ENCODE results near the gene PGM2. TPM values are rescaled to one million over a fixed set of nuclear protein-coding genes. Genes with fewer than 3 reads are reported as not detected.

Gene PGM2
- total and polyA plus RNA-seq, 4 donors, result 4.0 to 11.9 (median 7.9) TPM

DNA sequence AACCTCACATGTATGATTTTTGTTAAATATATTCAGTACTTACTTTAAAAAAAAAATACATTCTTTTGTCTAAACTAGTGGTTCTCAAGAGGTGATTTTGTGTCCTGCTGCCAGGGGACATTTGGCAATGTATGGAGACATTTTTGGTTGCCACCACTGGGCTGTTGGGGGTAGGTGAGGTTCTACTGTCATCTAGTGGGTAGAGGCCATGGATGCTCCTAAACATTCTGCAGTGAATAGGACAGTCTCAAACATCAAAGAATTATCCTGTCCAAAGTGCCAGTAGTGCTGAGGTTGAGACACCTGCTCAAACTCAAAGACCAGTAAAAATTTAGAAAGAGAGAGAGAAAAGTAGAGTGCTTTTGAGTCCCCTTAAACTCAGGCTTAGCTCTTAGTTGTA is 32.9 kb upstream of the PGM2 start:
- Histone ChIP-seq H3K4me3 (ENCODE audit: low read depth in 1 of 3, low read length in 3 of 3) (no peak overlapping the region), H3K27ac (ENCODE audit: low read depth in 1 of 2, low read length in 2 of 2) (no peak overlapping the region), H3K9me3 (ENCODE audit: control insufficient read depth in 4 of 4, low read length in 3 of 4) (no peaks in the 10 kb centered on the region), H3K4me1 (ENCODE audit: control insufficient read depth in 4 of 4, insufficient read depth in 4 of 4, low read length in 3 of 4) (no peaks in the 10 kb centered on the region), H3K27me3 (ENCODE audit: control insufficient read depth in 4 of 4, insufficient read depth in 4 of 4, low read length in 3 of 4) (no peaks in the 10 kb centered on the region), H3K9ac (ENCODE audit: low read depth in 1 of 2, low read length in 2 of 2) (no peak overlapping the region), H3K36me3 (ENCODE audit: control insufficient read depth in 4 of 4, insufficient read depth in 3 of 4, low read depth in 1 of 4, low read length in 3 of 4) (no peaks in the 10 kb centered on the region)
- TF ChIP-seq, protein P1, sequence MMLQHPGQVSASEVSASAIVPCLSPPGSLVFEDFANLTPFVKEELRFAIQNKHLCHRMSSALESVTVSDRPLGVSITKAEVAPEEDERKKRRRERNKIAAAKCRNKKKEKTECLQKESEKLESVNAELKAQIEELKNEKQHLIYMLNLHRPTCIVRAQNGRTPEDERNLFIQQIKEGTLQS (IDR thresholded peaks at IDR 0.05), result no peak
- TF ChIP-seq, protein P2, sequence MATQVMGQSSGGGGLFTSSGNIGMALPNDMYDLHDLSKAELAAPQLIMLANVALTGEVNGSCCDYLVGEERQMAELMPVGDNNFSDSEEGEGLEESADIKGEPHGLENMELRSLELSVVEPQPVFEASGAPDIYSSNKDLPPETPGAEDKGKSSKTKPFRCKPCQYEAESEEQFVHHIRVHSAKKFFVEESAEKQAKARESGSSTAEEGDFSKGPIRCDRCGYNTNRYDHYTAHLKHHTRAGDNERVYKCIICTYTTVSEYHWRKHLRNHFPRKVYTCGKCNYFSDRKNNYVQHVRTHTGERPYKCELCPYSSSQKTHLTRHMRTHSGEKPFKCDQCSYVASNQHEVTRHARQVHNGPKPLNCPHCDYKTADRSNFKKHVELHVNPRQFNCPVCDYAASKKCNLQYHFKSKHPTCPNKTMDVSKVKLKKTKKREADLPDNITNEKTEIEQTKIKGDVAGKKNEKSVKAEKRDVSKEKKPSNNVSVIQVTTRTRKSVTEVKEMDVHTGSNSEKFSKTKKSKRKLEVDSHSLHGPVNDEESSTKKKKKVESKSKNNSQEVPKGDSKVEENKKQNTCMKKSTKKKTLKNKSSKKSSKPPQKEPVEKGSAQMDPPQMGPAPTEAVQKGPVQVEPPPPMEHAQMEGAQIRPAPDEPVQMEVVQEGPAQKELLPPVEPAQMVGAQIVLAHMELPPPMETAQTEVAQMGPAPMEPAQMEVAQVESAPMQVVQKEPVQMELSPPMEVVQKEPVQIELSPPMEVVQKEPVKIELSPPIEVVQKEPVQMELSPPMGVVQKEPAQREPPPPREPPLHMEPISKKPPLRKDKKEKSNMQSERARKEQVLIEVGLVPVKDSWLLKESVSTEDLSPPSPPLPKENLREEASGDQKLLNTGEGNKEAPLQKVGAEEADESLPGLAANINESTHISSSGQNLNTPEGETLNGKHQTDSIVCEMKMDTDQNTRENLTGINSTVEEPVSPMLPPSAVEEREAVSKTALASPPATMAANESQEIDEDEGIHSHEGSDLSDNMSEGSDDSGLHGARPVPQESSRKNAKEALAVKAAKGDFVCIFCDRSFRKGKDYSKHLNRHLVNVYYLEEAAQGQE (IDR thresholded peaks at IDR 0.05), result peak; percentile 89
- TF ChIP-seq GABPA (IDR thresholded peaks at IDR 0.05 in 1 of 2, conservative IDR thresholded peaks at IDR 0.05 in 1 of 2), result no peak
- TF ChIP-seq, protein P3, sequence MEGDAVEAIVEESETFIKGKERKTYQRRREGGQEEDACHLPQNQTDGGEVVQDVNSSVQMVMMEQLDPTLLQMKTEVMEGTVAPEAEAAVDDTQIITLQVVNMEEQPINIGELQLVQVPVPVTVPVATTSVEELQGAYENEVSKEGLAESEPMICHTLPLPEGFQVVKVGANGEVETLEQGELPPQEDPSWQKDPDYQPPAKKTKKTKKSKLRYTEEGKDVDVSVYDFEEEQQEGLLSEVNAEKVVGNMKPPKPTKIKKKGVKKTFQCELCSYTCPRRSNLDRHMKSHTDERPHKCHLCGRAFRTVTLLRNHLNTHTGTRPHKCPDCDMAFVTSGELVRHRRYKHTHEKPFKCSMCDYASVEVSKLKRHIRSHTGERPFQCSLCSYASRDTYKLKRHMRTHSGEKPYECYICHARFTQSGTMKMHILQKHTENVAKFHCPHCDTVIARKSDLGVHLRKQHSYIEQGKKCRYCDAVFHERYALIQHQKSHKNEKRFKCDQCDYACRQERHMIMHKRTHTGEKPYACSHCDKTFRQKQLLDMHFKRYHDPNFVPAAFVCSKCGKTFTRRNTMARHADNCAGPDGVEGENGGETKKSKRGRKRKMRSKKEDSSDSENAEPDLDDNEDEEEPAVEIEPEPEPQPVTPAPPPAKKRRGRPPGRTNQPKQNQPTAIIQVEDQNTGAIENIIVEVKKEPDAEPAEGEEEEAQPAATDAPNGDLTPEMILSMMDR (IDR thresholded peaks at IDR 0.05; ENCODE audit: low read depth, low read length, missing input control), result peak; percentile 70
- TF ChIP-seq, protein P4, sequence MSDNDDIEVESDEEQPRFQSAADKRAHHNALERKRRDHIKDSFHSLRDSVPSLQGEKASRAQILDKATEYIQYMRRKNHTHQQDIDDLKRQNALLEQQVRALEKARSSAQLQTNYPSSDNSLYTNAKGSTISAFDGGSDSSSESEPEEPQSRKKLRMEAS (IDR thresholded peaks at IDR 0.05), result no peak
- peak; percentile 89 for TF ChIP-seq RAD21 (IDR thresholded peaks at IDR 0.05)
- no peak for DNase-seq (ENCODE audit: low spot score)

DNA sequence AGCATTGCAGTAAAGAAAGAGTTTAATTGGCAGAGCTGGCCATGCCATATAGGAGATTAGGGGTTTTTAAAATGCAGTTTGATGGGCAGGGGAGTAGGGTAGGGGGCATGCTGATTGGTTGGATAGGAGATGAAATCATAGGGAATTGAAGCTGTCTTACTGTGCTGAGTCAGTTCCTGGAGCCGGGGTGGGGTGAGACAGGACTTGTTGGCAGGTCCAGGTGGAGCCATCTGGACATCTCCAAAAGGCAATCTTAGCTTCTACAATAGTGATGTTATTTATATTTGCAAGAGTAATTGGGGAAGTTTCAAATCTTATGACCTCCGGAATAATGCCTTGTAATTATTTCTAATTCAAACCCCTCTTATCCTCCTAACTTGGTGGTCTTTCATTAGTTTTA is 32.4 kb upstream of the PGM2 start:
- DNase-seq (ENCODE audit: low spot score), result no peak
- WGBS, result 86% methylated on average over 2 of the region's 2 CpGs

More for the DNA sequence above, 32.4 kb upstream of the PGM2 start:
- H3K9ac ChIP-seq (ENCODE audit: low read depth in 1 of 2, low read length in 2 of 2), result no peak overlapping the region
- H3K36me3 ChIP-seq (ENCODE audit: control insufficient read depth in 4 of 4, insufficient read depth in 3 of 4, low read depth in 1 of 4, low read length in 3 of 4), result no peaks in the 10 kb centered on the region
- no peaks in the 10 kb centered on the region for H3K4me1 ChIP-seq (ENCODE audit: control insufficient read depth in 4 of 4, insufficient read depth in 4 of 4, low read length in 3 of 4)
- no peaks in the 10 kb centered on the region for H3K9me3 ChIP-seq (ENCODE audit: control insufficient read depth in 4 of 4, low read length in 3 of 4)
- H3K4me3 ChIP-seq (ENCODE audit: low read depth in 1 of 3, low read length in 3 of 3), result no peak overlapping the region
- no peaks in the 10 kb centered on the region for H3K27me3 ChIP-seq (ENCODE audit: control insufficient read depth in 4 of 4, insufficient read depth in 4 of 4, low read length in 3 of 4)
- H3K27ac ChIP-seq (ENCODE audit: low read depth in 1 of 2, low read length in 2 of 2), result no peak overlapping the region
- TF ChIP-seq TAF1 (conservative IDR thresholded peaks at IDR 0.05), result no peak
- TF ChIP-seq YY1 (IDR thresholded peaks at IDR 0.05), result no peak
- TF ChIP-seq HNF4A (conservative IDR thresholded peaks at IDR 0.05), result no peak
- TF ChIP-seq, protein P5, sequence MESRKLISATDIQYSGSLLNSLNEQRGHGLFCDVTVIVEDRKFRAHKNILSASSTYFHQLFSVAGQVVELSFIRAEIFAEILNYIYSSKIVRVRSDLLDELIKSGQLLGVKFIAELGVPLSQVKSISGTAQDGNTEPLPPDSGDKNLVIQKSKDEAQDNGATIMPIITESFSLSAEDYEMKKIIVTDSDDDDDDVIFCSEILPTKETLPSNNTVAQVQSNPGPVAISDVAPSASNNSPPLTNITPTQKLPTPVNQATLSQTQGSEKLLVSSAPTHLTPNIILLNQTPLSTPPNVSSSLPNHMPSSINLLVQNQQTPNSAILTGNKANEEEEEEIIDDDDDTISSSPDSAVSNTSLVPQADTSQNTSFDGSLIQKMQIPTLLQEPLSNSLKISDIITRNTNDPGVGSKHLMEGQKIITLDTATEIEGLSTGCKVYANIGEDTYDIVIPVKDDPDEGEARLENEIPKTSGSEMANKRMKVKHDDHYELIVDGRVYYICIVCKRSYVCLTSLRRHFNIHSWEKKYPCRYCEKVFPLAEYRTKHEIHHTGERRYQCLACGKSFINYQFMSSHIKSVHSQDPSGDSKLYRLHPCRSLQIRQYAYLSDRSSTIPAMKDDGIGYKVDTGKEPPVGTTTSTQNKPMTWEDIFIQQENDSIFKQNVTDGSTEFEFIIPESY (IDR thresholded peaks at IDR 0.05), result no peak
- TF ChIP-seq RXRA (IDR thresholded peaks at IDR 0.05), result no peak
- TF ChIP-seq, protein P4 (IDR thresholded peaks at IDR 0.05), result no peak

Data from liver (tissue), 9 donors.